ENCODE data around the gene GTF2F2. TPM values are rescaled to one million over a fixed set of nuclear protein-coding genes. Genes with fewer than 3 reads are reported as not detected.

Gene GTF2F2
- total RNA-seq, 2 donors from 2014 or later: 15.3 to 21.2 TPM

GRCh38 chr13:45107539-45107938, 12.8 kb upstream of the GTF2F2 start:
- intact Hi-C loops (cut with DNase I): no loop called here
- Histone ChIP-seq H3K27me3 (replicated peaks; ENCODE audit: insufficient read depth) (no peaks in the 10 kb centered on the region), H3K36me3 (no peaks in the 10 kb centered on the region), H3K4me1 (replicated peaks) (no peaks in the 10 kb centered on the region), H3K27ac (no peak overlapping the region), H3K4me3 (no peak overlapping the region), H3K9me3 (no peaks in the 10 kb centered on the region)
- TF ChIP-seq POLR2AphosphoS5 (IDR thresholded peaks at IDR 0.05): no peak
- TF ChIP-seq CTCF (IDR thresholded peaks at IDR 0.05): no peak
- no peak for TF ChIP-seq POLR2A (IDR thresholded peaks at IDR 0.05)
- 19% methylated on average over 1 of the region's 1 CpG for WGBS
- no peak for DNase-seq (ENCODE audit: low spot score)

GRCh38 chr13:45108716-45109101, 11.6 kb upstream of the GTF2F2 start:
- H3K4me1 ChIP-seq (replicated peaks): no peaks in the 10 kb centered on the region
- no peak for TF ChIP-seq CTCF (IDR thresholded peaks at IDR 0.05)
- TF ChIP-seq POLR2AphosphoS5 (IDR thresholded peaks at IDR 0.05): no peak
- TF ChIP-seq POLR2A (IDR thresholded peaks at IDR 0.05): no peak
- no peak overlapping the region for H3K4me3 ChIP-seq
- WGBS: 57% methylated on average over 11 of the region's 11 CpGs
- intact Hi-C loops (cut with DNase I): no loop called here
- DNase-seq (ENCODE audit: low spot score): no peak
- H3K27me3 ChIP-seq (replicated peaks; ENCODE audit: insufficient read depth): no peaks in the 10 kb centered on the region
- no peak overlapping the region for H3K27ac ChIP-seq
- H3K36me3 ChIP-seq: no peaks in the 10 kb centered on the region
- H3K9me3 ChIP-seq: no peaks in the 10 kb centered on the region

GRCh38 chr13:45109102-45109720, 11.1 kb upstream of the GTF2F2 start:
- 69% methylated on average over 5 of the region's 5 CpGs for WGBS
- no peaks in the 10 kb centered on the region for H3K36me3 ChIP-seq
- intact Hi-C loops (cut with DNase I): no loop called here
- no peak overlapping the region for H3K27ac ChIP-seq
- no peak overlapping the region for H3K4me3 ChIP-seq
- H3K9me3 ChIP-seq: no peaks in the 10 kb centered on the region
- no peaks in the 10 kb centered on the region for H3K4me1 ChIP-seq (replicated peaks)
- TF ChIP-seq POLR2A (IDR thresholded peaks at IDR 0.05) (no peak), CTCF (IDR thresholded peaks at IDR 0.05) (no peak), POLR2AphosphoS5 (IDR thresholded peaks at IDR 0.05) (no peak)
- no peak for DNase-seq (ENCODE audit: low spot score)
- no peaks in the 10 kb centered on the region for H3K27me3 ChIP-seq (replicated peaks; ENCODE audit: insufficient read depth)

- Histone ChIP-seq H3K27ac (no peak overlapping the region), H3K4me1 (replicated peaks) (no peaks in the 10 kb centered on the region), H3K9me3 (no peaks in the 10 kb centered on the region), H3K36me3 (no peaks in the 10 kb centered on the region), H3K4me3 (no peak overlapping the region), H3K27me3 (replicated peaks; ENCODE audit: insufficient read depth) (no peaks in the 10 kb centered on the region)
- TF ChIP-seq POLR2A (IDR thresholded peaks at IDR 0.05) (no peak), CTCF (IDR thresholded peaks at IDR 0.05) (no peak), POLR2AphosphoS5 (IDR thresholded peaks at IDR 0.05) (no peak)
- DNase-seq (ENCODE audit: low spot score): no peak
- 49% methylated on average over 4 of the region's 4 CpGs for WGBS
- intact Hi-C loops (cut with DNase I): no loop called here
Measured at GRCh38 chr13:45113233-45114224, 6.8 kb upstream of the GTF2F2 start.
